ENCODE data around the gene IDI2. TPM values are rescaled to one million over a fixed set of nuclear protein-coding genes. Genes with fewer than 3 reads are reported as not detected.

Gene IDI2
- total RNA-seq, 1 experiment from 2014 or later, result not detected

GRCh38 chr10:1064964-1065247, 39.2 kb upstream of the IDI2 start:
- Histone ChIP-seq H3K27me3 (ENCODE audit: insufficient read depth, low read length) (no peaks in the 10 kb centered on the region), H4K20me1 (ENCODE audit: insufficient read depth) (0 out of 2 replicates have a peak, but pooled peaks cover 3% of the 10 kb centered on the region), H3K36me3 (ENCODE audit: control insufficient read depth in 1 of 2, insufficient read depth in 2 of 2, low read length in 2 of 2) (no peaks in the 10 kb centered on the region), H3K4me3 (replicated peaks in 1 of 2; ENCODE audit: low read depth in 1 of 2, low read length in 2 of 2) (no peak overlapping the region), H3K9me3 (ENCODE audit: control insufficient read depth in 1 of 2, insufficient read depth in 1 of 2, low read depth in 1 of 2, low read length in 2 of 2) (no peaks in the 10 kb centered on the region), H3K79me2 (ENCODE audit: insufficient read depth, low read length) (peaks cover 25% of the 10 kb centered on the region), H2AFZ (ENCODE audit: low read depth, low read length, poor library complexity, severe bottlenecking) (no peak overlapping the region), H3K27ac (ENCODE audit: low read depth, low read length) (no peak overlapping the region), H3K9me2 (ENCODE audit: insufficient read depth) (no peaks in the 10 kb centered on the region), H3K9ac (ENCODE audit: low read length) (no peak overlapping the region), H3K4me2 (ENCODE audit: low read length) (no peak overlapping the region), H3K4me1 (ENCODE audit: control insufficient read depth in 1 of 2, insufficient read depth in 2 of 2, low read length in 2 of 2) (no peaks in the 10 kb centered on the region)
- ChIA-PET POLR2A (no interaction called here), CTCF (no interaction called here), RAD21 (ENCODE audit: low non-redundant PET in 1 of 2, low total read pairs in 2 of 2, uncharacterized antibody in 2 of 2, unreplicated experiment in 2 of 2) (no interaction called here)
- intact Hi-C loops (cut with micrococcal nuclease), result no loop called here
- ATAC-seq (no peak), DNase-seq (ENCODE audit: low read depth, low spot score) (no peak)
- TF ChIP-seq, protein P1, sequence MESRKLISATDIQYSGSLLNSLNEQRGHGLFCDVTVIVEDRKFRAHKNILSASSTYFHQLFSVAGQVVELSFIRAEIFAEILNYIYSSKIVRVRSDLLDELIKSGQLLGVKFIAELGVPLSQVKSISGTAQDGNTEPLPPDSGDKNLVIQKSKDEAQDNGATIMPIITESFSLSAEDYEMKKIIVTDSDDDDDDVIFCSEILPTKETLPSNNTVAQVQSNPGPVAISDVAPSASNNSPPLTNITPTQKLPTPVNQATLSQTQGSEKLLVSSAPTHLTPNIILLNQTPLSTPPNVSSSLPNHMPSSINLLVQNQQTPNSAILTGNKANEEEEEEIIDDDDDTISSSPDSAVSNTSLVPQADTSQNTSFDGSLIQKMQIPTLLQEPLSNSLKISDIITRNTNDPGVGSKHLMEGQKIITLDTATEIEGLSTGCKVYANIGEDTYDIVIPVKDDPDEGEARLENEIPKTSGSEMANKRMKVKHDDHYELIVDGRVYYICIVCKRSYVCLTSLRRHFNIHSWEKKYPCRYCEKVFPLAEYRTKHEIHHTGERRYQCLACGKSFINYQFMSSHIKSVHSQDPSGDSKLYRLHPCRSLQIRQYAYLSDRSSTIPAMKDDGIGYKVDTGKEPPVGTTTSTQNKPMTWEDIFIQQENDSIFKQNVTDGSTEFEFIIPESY (IDR thresholded peaks at IDR 0.05; ENCODE audit: extremely low read depth, insufficient replicate concordance, low read length), result no peak
- TF ChIP-seq ELF1 (IDR thresholded peaks at IDR 0.05; ENCODE audit: borderline replicate concordance, low read depth), result no peak
- no TSS peak for BruUV-seq (replicated peaks)

- DNase-seq (ENCODE audit: low read depth, low spot score) (no peak), ATAC-seq (no peak)
- BruUV-seq (replicated peaks), result no TSS peak
- POLR2A ChIA-PET, result no interaction called here
- Histone ChIP-seq H3K27ac (ENCODE audit: low read depth, low read length) (no peak overlapping the region), H3K9ac (ENCODE audit: low read length) (no peak overlapping the region), H2AFZ (ENCODE audit: low read depth, low read length, poor library complexity, severe bottlenecking) (no peak overlapping the region), H4K20me1 (ENCODE audit: insufficient read depth) (0 out of 2 replicates have a peak, but pooled peaks cover 3% of the 10 kb centered on the region), H3K27me3 (ENCODE audit: insufficient read depth, low read length) (no peaks in the 10 kb centered on the region), H3K9me2 (ENCODE audit: insufficient read depth) (no peaks in the 10 kb centered on the region), H3K4me1 (ENCODE audit: control insufficient read depth in 1 of 2, insufficient read depth in 2 of 2, low read length in 2 of 2) (no peaks in the 10 kb centered on the region), H3K9me3 (ENCODE audit: control insufficient read depth in 1 of 2, insufficient read depth in 1 of 2, low read depth in 1 of 2, low read length in 2 of 2) (no peaks in the 10 kb centered on the region), H3K4me3 (replicated peaks in 1 of 2; ENCODE audit: low read depth in 1 of 2, low read length in 2 of 2) (no peak overlapping the region), H3K79me2 (ENCODE audit: insufficient read depth, low read length) (peaks cover 38% of the 10 kb centered on the region), H3K36me3 (ENCODE audit: control insufficient read depth in 1 of 2, insufficient read depth in 2 of 2, low read length in 2 of 2) (no peaks in the 10 kb centered on the region), H3K4me2 (ENCODE audit: low read length) (no peak overlapping the region)
- intact Hi-C loops (cut with micrococcal nuclease), result no loop called here
- TF ChIP-seq EZH2 (IDR thresholded peaks at IDR 0.05) (no peak), SRF (IDR thresholded peaks at IDR 0.05; ENCODE audit: low read depth) (no peak), ELF1 (IDR thresholded peaks at IDR 0.05; ENCODE audit: borderline replicate concordance, low read depth) (no peak), POLR2AphosphoS5 (IDR thresholded peaks at IDR 0.05; ENCODE audit: low read depth, low read length) (no peak), ZNF274 (IDR thresholded peaks at IDR 0.05; ENCODE audit: low read depth, low read length) (no peak), CBX3 (IDR thresholded peaks at IDR 0.05; ENCODE audit: low read depth) (no peak), ATF3 (IDR thresholded peaks at IDR 0.05) (no peak), ZFX (IDR thresholded peaks at IDR 0.05) (no peak), REST (IDR thresholded peaks at IDR 0.05; ENCODE audit: low read depth) (no peak), TCF7L2 (IDR thresholded peaks at IDR 0.05; ENCODE audit: borderline replicate concordance, extremely low read depth, insufficient read depth, insufficient read length) (no peak), JUND (IDR thresholded peaks at IDR 0.05) (no peak)
- TF ChIP-seq, protein P1 (IDR thresholded peaks at IDR 0.05; ENCODE audit: extremely low read depth, insufficient replicate concordance, low read length), result no peak
- CTCF ChIA-PET, result no interaction called here
- RAD21 ChIA-PET (ENCODE audit: low non-redundant PET in 1 of 2, low total read pairs in 2 of 2, uncharacterized antibody in 2 of 2, unreplicated experiment in 2 of 2), result no interaction called here
Observed at GRCh38 chr10:1063232-1063865, 37.7 kb upstream of the IDI2 start.
